Glomerular visceral epithelial cell (primary cell): ENCODE data around the gene POU6F2.

ENCODE experiments used
- DNase-seq: peaks from one replicate; pipeline ENCODE4 v3.0.0-alpha.2; 2016; ENCODE audit errors: extremely low spot score

Gene POU6F2

GRCh38 chr7:39434012-39434411 is 456.3 kb downstream of the POU6F2 start:
- no peak for DNase-seq

GRCh38 chr7:39446546-39446945 is 468.8 kb downstream of the POU6F2 start:
- DNase-seq: no peak

- DNase-seq: no peak
Measured at GRCh38 chr7:39451901-39452300, 474.2 kb downstream of the POU6F2 start.

DNA sequence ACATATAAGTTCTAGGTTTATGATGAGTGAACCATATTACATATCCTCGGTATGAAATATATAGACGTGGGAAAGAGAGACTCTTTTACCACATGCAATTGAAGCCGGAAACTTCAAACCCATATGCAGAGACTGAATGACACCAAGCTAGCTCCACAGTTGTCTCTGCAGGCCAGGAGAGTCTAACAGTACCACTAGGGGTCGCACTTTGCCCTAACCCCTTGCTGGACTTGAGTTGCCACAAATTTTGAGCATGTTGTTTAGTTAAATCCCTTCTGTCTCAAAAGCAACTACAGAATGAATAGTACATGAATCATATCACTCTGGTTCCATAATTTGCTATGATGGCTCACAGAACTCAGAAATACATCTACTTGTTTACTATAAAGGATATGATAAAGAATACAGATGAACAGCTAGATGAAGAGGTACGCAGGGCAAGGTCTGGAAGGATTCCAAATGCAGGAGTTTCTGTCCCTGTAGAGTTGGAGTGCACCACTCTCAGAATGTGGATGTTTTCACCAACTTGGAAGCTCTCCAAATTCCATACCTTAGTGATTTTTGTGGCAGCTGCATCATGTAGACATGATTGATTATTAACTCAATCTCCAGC is 476.1 kb downstream of the POU6F2 start:
- peak; percentile 37 for DNase-seq

DNA sequence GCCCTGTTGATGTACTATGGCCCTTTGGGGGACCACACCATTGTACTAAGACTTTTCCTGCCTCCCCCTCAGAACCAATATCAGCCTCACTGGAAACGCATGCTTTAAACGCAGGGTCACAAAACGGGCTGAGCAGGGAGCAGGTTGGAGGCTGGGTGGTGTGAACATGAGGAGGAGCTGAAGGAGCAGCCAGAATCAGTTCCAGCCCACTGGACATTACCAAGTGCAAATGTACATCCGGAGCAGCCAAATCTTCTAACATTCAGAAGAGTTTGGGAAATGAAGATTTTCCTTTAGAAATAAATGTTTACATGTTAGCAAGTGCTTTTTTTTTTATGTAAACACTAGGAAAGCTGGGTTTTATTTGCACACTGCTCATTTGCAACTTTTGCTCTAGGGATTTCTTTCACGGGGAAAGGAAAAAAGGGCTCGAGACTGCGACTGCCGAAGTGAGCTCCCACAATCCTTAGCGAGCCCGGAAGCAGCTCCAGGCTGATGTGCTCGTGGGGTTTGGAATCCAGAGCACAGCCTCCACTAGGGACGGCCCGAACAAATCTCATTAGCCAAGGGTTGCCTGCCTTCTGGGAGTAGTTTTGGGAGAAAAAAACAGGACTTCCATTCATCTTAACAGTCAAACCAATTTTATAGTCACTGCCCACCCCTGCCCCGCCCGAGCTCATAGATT is 480.5 kb downstream of the POU6F2 start:
- DNase-seq: no peak

DNA sequence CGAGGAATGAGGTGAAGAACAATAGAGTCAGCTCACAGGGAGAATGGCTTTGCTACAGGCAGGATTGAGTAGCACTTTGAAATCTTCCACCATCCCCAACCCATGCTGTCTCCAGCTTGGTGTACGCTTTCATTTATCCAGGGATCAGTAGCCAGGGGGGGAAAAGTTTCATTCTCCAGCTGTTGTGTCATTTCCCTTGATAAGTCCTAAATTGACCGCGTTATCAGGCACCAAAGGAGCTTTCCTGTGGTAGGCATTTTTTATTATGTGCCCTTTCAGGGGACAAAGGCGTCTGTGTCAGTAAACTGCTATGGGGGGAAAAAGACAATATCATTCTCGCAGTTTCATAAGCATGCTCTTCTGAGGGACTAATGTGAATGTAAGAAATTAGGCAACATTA is 481.9 kb downstream of the POU6F2 start:
- DNase-seq: no peak

DNA sequence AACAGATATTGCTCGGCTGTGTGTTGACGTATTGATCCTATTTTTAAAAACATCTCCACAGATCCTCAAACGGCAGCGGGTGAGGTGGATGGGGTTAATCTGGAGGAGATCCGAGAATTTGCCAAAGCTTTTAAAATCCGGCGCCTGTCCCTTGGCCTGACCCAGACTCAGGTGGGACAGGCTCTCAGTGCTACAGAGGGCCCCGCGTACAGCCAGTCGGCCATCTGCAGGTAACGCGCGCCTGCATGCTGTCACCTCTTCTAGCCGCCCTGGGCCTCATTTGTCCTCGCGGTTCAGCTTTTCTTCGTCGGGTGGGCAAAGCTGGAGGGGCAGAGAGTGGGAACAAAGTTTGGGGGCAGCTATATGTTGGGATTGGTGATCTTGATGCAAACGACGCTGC is 482.8 kb downstream of the POU6F2 start:
- no peak for DNase-seq

- no peak for DNase-seq
Measured at GRCh38 chr7:39461263-39461820, 483.6 kb downstream of the POU6F2 start.

GRCh38 chr7:39463252-39463651 is 485.5 kb downstream of the POU6F2 start:
- DNase-seq: no peak

GRCh38 chr7:39464350-39465054 is 486.8 kb downstream of the POU6F2 start:
- DNase-seq: no peak

GRCh38 chr7:39465055-39465929 is 487.6 kb downstream of the POU6F2 start:
- peak; percentile 51 for DNase-seq

- no peak for DNase-seq
Measured at GRCh38 chr7:39468261-39468660, 490.6 kb downstream of the POU6F2 start.

DNA sequence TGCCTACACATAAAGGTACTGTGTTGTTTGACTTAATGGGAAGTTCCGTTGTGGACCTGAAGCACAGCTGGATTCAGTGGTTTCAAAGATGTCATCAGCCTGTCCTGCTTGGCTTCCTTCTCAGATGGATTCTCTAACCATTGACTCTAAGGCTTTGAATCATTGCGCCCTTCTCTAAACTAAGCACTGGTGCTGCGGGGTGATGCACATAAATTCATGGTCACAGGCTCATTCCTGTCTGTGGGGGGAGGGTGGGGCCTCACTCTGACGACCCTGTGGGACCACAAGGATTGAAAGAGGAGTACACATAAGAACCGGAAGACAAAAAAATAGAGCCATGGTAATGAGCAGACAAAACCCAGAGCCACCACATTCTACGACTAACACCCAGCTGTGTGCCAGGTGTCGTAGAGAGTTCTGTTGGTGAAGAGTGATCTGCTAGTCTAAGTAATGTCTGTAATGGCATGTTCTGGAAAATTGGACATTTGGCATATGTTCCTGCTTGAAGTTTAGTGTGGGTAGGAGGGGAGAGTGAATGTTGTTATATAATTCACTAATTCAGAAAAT is 491.2 kb downstream of the POU6F2 start:
- no peak for DNase-seq

DNA sequence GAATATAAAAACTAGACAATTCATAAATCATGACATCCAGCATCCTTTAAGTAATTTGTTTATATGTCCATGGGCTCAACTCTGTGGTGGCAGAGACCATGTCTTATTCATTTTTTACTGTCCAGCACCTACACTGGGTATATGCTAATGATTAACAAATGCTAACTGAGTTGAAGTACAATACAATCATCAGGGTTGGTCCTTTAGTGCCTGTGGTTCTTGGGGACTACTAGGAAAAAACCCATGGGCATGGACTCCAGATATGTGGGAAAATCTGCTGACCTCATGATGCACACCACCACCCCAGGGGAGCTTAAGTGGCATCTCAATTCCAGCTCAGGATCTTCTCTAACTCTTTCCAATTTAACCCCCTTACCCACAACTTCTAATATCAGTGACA is 503.2 kb downstream of the POU6F2 start:
- DNase-seq: peak; percentile 27

- DNase-seq: no peak
Measured at GRCh38 chr7:39488467-39489393, 511.0 kb downstream of the POU6F2 start.

- no peak for DNase-seq
Measured at GRCh38 chr7:39490296-39490695, 512.6 kb downstream of the POU6F2 start.

DNA sequence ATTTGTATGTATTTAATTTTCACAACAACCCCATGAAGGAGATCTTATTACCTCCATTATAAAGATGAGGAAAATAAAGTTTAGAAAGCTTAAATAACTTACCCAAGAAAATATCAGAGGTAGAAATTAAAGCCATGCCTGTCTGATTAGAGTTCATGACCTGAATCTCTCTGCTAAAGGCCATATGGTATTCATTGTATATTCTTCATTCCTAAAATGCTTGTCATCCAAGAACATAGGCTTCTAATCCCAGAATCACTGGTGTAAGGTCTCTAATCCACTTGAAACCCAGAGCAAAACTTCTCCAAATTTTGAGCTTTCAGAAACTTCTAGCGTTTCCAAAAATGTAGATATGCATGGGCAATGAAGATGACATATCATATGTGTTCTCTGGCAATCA is 516.2 kb downstream of the POU6F2 start:
- no peak for DNase-seq

DNA sequence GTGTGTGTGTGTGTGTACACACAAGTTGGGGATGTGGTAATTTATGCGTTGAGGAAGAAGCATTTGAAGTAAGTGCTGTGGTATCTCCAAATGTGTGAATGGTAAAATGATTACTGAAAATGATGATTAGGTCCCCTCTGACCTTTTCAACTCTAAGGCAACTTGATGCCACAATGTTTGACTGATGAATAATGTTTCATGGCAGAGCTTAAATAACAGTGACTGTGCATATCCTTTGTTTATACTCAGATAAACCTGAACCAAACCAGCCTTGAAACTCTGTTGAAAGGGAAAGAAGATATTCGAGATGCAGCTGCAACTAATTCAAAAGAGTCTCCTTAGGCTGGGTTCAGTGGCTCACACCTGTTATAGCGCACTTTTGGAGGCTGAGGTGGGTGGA is 523.6 kb downstream of the POU6F2 start:
- DNase-seq: no peak

DNA sequence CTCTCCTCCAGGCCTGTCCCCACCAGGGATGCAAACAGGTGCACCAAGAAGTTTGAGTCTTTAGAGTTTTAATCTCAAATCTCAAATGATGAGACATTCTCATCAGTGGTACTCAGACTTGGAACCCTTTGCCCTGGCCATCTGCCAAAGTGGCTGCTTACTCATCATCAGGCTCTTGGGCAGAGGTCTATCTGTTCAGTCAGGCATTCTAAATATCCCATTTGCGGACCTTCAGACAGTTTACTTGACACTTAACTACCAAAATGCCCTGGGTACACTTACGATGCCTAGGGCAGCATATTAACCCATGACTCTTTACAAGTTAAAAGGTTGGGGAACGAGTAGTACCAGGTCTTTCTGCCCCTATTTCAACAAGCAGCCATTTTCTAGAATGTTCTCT is 527.3 kb downstream of the POU6F2 start:
- peak; percentile 84 for DNase-seq

DNA sequence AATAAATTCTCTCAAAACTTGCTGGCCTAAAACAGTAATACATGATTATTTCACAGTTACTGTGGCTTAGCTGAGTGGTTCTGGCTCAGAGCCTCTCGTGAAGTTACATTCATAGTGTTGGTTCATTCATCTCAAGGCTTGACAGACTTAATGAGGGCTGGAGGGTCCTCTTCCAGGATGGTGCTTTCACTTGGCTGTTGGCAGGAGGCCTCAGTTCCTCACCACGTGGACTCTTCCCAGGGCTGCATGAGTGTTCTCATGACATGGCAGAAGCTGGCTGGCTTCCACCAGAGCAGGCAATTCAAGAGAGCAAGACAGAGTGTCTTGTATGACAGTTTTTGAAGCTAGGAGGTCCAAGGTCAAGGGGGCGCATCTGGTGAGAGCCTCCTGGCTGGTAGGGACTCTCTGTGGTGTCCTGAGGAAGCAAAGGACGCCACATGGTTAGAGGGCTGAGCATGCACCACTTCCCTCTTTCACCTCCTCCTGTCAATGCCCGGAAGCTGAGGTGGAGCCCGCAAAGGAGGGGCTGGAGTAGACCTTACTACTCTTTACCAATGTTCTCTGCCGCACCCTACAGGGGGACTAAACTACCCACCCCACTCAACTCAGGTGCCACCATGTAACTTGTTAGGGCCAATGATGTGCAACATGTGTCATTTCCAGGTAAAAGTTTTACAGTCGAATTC is 530.3 kb downstream of the POU6F2 start:
- DNase-seq: no peak
